Raji (cell line): ENCODE results near the gene ABCG5.

Experiments
- POLR2A ChIP-seq: IDR thresholded peaks from 2 replicates; pipeline ENCODE4 v1.6.1; 2011; ENCODE audit warnings: low read depth, low read length, control low read depth; ENCODE audit not compliant: insufficient read depth

Gene ABCG5

DNA sequence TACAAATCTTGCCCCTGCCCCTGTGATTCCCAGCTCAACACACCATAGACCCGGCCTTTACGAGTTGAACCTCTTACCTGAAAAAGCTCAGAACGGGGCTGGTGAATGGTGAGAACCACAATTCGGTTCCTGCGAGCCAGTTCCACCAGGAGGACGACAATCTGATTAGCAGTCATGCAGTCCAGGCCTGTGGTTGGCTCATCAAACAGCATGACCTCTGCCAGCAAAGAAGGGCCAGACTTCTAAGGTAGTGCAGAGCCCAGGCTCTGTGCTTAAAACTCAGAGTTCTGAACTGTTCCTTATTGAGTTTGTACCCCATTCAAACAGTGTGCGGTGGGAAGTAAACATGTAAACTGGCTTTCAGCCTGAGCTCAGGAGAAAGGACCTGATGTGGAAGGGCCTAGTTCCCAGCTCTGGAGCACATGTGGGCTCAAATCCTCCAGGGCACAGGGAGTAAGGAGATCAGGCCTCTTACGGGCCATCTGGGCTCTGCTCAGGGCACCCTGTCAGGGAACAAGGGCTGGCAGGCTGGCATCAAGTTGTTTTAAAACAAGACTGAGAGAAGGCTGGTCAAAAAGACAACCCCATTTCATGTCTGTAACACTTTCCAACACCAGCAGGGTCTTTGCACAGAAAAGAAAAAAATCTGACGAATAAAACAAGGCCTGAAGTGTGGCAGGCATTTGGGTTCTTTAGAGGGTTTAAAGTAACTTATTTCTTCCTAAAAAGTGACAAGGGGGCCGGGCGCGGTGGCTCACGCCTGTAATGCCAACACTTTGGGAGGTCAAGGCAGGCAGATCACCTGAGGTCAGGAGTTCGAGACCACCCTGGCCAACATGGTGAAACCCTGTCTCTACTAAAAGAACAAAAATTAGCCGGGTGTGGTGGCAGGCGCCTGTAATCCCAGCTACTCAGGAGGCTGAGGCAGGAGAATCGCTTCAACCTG is 12.1 kb downstream of the ABCG5 start:
- TF ChIP-seq POLR2A = no peak

DNA sequence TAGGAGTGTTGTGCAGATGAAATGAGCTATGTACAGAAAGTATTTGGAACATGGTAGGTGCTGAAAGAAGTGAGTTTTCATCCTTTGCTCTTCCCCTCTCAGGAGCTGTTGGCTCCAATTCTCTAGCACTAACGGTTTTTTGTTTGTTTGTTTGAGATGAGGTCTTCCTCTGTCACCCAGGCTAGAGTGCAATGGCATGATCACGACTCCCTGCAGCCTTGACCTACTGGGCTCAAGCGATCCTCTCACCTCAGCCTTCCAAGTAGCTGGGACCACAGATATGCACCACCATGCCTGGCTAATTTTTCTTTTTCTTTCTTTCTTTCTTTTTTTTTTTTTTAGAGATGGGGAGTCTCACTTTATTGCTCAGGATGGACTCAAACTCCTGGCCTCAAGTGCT is 12.8 kb downstream of the ABCG5 start:
- TF ChIP-seq POLR2A = no peak

DNA sequence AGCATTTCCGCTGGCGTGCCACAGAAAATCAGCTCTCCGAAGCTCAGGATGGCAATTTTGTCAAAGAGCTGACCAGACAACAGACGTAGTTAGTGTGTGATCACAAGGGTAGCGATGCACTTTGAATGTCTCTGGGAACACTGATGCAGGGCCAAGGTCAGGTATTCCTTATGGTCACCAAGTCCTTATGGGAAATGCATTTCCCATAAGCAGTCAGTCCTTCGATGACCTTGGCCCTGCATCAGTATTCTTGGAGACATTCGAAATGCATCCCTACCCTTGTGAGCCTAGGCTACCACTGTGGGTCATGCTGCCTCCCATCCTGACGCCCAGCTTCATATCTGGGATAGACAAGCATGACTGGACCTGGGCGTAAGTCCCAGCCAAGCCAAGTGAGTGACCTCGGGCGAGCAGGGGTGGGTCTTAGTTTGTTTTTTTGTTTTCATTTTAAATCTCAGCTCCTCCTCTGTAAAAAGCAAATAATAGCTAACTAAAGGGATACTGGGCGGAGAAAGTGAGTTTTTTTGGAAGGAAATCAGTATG is 13.6 kb downstream of the ABCG5 start:
- TF ChIP-seq POLR2A = no peak

DNA sequence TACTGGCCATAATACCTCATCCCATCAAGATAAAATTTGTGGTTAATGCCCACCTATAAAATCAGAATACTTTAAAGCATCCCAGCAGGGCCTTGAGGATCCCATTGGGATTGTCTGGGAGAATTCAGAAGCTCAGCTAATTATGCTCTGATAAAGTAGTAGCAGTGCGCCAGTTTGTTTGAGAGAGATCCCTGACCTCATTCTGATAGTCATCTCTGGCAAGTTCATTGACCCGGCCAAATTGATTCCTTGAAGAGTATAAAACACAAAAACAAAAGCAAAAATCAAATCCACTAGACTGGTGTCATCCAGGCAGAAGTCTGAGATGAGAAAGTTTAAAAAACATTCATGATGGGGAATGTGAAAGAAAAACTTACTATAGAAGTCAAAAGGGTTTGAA is 14.1 kb downstream of the ABCG5 start:
- TF ChIP-seq POLR2A = no peak

DNA sequence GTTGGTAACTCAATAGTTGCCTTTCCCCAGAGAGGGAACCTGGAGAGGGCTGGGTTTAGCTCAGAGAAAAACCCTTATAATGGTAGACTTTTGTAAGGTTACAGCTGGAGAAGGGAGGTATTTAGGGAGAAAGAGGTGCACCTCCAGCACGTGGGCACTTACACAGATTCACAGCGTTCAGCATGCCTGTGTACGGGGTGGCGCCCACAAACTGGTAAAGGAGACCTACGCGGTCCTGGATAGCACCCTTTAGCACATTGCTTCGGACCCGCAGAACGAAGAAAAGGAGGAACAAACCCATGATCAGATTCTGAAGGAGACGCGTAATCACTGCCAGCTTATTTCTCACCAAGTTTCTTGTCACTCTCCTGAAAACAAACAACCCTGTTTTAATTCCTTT is 14.9 kb downstream of the ABCG5 start:
- TF ChIP-seq POLR2A = no peak

DNA sequence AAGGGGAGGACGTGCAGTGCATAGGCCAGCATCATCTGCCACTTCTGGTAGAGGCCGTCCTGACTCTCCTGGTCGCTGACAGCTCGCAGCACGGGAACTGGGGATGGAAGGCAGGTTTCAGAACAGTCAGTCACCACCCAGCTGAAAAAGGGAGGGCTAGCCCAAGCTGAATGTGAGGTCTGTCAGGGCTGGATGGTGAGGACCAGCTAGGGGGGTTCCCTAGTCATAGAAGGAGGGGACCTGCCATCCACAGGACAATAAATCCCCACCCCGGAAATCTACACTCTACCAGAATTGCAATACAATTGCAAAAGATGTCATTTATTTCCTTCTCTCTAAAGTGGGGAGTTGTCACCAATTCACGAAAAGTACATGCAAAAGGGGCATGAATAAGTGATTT is 15.8 kb downstream of the ABCG5 start:
- no peak for TF ChIP-seq POLR2A

DNA sequence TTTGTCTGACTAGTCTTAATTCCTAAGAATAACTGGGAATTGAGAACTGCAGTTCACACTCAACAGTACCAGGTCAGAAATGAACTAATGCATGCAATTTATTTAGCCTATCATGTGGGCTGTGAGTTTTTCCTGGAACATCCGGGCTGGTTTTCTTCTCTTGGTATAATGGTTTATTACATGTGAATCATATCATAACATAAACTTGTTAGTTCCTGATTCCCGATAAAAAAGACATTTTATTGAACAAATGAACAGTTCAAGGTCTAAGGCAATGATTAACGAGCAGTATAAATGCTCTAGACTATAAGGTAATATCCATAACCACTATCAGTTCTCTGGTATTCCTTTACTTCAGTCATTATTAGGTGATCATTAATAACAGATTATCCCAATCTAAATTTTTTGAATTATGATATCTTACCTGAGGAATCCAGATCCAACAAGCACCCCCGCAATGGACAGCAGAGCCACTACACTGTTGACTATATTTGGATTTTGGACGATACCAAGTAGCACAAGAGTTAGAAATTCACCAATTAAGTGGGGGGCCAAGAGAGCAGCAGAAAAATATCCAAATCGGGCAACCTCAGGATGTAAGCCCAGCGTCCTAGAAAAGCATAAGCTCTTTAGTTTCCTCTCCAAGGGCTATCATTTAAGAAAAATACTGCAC is 19.0 kb downstream of the ABCG5 start:
- no peak for TF ChIP-seq POLR2A

DNA sequence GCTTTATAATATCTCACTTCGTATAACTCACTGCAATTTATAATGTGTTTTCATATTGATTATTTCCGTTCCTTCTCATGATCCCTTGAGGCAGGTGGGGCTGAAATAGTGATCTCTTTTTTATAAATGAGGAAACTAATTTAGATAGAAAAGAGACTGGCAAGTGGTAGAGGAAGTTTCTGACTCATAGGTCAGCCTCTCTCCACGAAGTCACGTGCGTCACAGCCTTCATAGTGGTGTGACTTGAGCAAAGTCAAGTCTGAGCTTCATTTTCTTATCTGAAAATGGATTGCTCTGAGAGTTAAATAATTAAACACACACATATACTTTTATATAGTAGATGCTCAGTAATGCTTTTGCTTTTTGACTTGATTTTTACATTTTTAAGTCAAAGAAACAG is 19.9 kb downstream of the ABCG5 start:
- no peak for TF ChIP-seq POLR2A

DNA sequence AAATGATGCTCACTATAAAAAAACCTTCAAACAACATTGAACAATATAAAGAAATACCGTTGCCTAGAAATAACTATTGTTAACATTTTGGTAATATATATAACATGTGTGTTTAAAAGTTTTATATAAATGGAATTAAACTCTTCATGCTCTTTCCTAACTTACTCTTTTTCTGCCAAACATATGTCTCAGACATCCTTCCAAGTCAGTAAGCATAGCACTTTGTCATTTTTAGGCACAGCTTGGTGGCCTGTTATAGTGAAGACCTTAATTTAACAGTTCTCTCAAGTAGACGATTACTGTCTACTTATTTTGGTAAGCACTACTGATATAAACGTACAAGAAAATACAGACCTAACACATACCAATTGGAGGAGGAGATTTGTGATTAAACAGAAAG is 23.9 kb downstream of the ABCG5 start:
- TF ChIP-seq POLR2A = no peak

DNA sequence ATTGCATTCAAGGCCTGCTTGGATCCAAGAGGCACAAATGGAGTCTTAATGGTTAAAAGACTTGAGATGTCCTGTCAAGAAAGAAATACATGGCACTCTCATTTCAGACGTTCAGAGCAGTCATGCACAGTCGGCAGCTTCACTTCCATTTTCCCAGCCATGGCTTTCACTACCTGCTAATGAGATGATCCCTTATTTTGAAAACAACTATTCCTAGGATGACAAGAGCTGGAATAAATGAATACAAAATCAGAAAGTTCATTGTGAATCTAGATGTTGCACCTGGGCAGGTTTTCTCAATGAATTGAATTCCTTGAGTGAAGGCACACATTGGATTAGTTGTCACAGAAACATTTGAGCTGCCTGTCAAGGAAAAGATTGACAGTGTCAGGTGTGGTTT is 25.7 kb downstream of the ABCG5 start:
- no peak for TF ChIP-seq POLR2A

DNA sequence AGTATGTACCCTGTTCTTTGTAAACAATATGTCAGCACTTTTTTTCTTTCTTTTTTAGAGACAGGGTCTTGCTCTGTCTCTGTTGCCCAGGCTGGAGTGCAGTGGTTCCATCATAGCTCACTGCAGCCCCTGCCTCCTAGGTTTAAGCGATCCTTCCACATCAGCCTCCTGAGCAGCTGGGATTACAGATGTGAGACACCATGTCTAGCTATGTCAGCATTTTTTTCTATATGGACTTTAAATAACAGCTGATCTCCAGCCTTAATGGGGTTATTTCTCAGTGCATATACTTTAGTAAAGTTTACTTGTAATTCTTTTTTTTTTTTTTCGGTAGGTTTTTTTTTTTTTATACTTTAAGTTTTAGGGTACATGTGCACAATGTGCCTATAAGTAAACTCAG is 26.6 kb downstream of the ABCG5 start:
- no peak for TF ChIP-seq POLR2A

DNA sequence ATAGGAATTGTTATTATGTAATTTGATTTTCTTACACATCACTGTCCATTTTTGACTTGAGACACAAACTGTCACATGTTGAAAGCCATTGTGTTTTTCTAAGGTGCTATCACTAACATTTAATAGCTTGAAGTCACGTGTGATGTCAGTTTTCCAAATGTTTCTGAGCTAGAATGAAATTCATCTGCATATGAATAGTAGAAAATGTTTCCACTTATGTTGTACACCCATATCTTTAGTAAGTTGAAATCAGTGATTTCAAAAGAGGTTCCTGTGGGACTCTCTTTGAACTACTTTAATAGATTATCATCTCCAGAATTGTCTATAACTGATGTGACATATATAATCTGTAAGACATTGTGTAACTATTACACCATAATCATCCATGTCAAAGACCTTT is 27.8 kb downstream of the ABCG5 start:
- no peak for TF ChIP-seq POLR2A

DNA sequence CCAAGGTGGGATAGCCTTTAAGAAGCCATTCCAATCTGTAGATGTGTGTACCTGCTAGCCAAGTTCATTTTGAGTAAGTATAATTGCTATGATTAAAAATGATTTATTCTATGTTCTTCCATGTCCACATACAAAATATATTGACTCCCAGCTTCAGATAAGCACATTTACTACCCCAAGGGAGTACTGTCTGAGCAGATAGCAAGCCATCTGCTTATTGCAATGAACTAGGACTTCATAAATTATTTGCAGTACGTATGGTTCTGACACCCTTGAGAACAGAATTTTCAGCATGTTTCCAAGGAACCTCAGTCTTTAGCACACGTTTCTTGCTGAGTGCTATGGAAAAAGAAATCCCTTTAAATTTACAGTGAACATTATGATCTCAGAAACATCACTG is 28.2 kb downstream of the ABCG5 start:
- TF ChIP-seq POLR2A = no peak

DNA sequence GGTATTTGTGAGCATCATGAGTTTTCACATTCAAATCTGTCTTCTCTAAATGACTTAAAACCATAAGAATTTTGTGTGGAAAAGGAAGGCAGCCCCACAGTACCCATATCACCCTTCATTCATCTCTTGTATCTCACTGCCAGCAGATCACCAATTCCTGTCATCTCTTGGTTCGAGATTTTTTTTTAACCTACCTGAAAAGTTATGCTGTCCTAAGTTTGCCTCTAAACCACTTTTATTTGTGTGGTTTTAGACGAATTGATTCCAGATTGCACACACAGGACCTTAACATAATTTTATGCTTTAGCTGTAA is 32.0 kb downstream of the ABCG5 start:
- TF ChIP-seq POLR2A = no peak

DNA sequence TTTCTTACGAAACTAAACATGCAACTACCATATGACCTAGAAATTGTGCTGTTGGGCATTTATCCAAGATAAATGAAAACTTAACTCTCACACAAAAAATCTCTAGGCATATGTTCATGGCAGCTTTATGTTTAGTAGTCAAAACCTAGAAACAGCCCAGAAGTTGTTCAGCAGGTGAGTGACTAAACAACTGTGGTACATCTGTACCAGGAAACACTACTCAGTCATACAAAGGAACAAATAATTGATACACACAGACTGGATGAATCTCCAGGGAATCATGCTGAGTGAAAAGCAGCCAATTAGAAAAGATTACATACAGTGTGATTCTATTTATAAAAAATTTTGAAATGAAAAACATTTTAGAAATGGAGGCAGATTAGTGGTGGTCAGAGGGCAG is 35.5 kb downstream of the ABCG5 start:
- TF ChIP-seq POLR2A = no peak

DNA sequence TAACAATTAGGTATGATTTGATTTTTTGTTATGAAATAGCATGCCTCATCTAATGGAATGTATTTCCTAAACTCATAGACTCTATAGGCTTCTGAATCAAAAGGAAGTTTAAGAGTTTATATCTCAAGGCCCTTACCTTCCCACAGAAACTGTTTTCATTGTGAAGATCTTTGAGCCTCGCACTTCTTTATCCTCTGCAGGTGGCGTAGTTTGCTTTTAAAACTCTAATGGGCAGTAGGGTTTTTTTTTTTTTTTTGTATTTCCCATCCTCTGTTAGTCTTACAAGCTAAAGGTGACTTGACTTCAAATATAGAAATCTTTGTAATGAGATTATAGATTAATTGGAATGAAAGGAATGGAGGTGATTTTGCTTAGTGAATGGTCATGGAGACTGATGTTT is 36.5 kb downstream of the ABCG5 start:
- TF ChIP-seq POLR2A = no peak
